ENCODE measurements around the gene KPNA6. TPM values are rescaled to one million over a fixed set of nuclear protein-coding genes. Genes with fewer than 3 reads are reported as not detected.
"Not testable (repeated sequence)": the region's sequence is repeated elsewhere in the genome, so short reads cannot be mapped to it uniquely, and the experiment has no call there.

KPNA6 gene
- total RNA-seq: 10 to 100 TPM; 70.8 to 74.3 TPM

DNA sequence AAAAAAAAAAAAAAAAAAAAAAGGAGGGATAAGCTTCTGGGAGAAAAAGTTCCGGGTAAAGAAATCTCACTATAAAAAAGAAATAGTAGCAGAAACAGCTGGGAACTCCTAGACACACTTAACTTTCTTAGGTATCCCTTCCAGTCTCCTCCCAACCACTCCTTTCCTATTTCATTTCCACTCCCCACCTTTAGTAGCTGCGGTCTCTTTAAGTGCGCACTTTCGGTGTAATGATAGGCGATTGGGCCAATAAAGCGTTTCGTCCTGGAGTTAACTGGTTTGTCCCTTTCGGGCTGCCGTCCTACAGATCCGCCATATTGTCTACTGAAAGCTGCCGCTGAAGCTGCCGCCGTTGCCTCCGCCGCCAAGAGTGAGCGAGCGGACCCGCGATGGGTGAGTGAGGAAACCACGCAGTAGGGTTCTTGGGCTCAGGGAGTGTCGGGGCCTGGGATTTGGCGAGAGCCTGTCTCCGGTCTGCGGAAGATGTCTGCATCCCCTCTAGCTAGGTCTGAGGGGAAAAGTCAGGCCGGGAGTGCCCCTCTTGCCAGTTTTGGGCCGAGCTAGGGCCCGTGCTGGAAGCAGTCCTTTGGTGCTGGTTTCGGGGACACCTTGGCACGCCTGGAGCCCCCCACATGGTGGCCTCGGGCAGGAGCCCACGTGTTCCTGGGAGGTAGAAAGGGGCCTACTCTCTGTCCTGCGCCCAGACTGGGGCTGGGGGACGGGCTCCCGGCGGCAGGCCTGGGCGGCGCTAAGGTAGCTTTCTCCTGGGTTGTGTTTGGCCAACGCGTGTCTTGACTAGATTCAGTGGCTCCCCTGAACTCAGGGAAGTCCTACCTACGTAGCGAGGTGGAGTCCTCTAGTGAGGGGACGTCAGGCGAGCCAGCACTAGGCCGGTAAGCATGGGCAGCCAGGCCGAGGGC lies at the start of gene KPNA6:
TSS of gene KPNA6 (plus strand) at position 315 of the 920 bp plus-strand sequence. CDS start at position 390, 75 bp downstream.
- no peaks in the 10 kb centered on the region for H3K27me3 Mint-ChIP-seq
- peak within 1 kb of the TSS; percentile 98 for H3K27ac Mint-ChIP-seq
- TF ChIP-seq, protein P1, sequence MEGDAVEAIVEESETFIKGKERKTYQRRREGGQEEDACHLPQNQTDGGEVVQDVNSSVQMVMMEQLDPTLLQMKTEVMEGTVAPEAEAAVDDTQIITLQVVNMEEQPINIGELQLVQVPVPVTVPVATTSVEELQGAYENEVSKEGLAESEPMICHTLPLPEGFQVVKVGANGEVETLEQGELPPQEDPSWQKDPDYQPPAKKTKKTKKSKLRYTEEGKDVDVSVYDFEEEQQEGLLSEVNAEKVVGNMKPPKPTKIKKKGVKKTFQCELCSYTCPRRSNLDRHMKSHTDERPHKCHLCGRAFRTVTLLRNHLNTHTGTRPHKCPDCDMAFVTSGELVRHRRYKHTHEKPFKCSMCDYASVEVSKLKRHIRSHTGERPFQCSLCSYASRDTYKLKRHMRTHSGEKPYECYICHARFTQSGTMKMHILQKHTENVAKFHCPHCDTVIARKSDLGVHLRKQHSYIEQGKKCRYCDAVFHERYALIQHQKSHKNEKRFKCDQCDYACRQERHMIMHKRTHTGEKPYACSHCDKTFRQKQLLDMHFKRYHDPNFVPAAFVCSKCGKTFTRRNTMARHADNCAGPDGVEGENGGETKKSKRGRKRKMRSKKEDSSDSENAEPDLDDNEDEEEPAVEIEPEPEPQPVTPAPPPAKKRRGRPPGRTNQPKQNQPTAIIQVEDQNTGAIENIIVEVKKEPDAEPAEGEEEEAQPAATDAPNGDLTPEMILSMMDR (IDR thresholded peaks at IDR 0.05): no peak
- POLR2A ChIA-PET: interaction anchor here (0.5 to 3.1 kb wide), 18 partner anchors 9 to 302 kb away, joined by 3 to 27 read pairs (median 3); partner anchors contain the start of genes CCDC28B, TMEM39B and TXLNA
- H3K9me3 Mint-ChIP-seq: no peaks in the 10 kb centered on the region
- intact Hi-C loops (cut with micrococcal nuclease): no loop called here
- H3K4me3 Mint-ChIP-seq: peak within 1 kb of the TSS; percentile 92
- DNase-seq: peak; percentile 95
- H3K4me1 Mint-ChIP-seq (ENCODE audit: low read depth): peaks cover 33% of the 10 kb centered on the region
- H3K36me3 Mint-ChIP-seq (ENCODE audit: low read depth): peaks cover 13% of the 10 kb centered on the region
- CTCF ChIA-PET: interaction anchor here (0.8 to 3.0 kb wide), 17 partner anchors 9 to 345 kb away, joined by 3 to 22 read pairs (median 4); partner anchors contain the start of genes CCDC28B, TMEM39B and TXLNA
- ATAC-seq: peak; percentile 88

DNA sequence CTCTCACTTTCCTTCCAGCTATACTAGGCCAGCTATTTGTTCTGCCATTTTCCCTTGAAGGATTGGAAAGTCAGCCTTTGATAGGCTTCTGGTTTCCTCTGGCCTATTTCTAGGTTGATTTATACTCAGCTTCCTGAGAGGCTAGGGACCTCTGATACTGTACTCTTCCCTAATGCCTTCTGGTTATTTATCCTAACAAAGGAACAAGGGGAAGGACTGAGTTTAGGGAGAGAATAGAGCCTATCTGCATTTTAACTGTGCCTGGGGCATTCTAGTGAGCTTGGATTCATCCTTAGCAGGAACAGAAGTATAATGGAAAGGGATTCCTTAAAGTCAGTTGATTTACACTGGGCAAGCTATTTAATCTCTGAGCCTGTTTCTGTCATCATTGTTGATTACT lies 46.9 kb upstream of the KPNA6 start:
- no peaks in the 10 kb centered on the region for H3K9me3 Mint-ChIP-seq
- peaks cover 28% of the 10 kb centered on the region for H3K36me3 Mint-ChIP-seq (ENCODE audit: low read depth)
- ChIA-PET CTCF (interaction anchor here (0.8 to 1.1 kb wide), 2 partner anchors 13 to 77 kb away, joined by 3 to 4 read pairs; no protein-coding TSS in a partner anchor), POLR2A (interaction anchor here (1.0 kb wide), 1 partner anchor 190 kb away, joined by 3 read pairs; no protein-coding TSS in a partner anchor)
- ATAC-seq: no peak
- DNase-seq: no peak
- H3K27ac Mint-ChIP-seq: peak overlapping the region; percentile 55
- no peak overlapping the region for H3K4me3 Mint-ChIP-seq
- no peaks in the 10 kb centered on the region for H3K27me3 Mint-ChIP-seq
- H3K4me1 Mint-ChIP-seq (ENCODE audit: low read depth): peaks cover 7% of the 10 kb centered on the region
- intact Hi-C loops (cut with micrococcal nuclease): no loop called here
- TF ChIP-seq, protein P1 (IDR thresholded peaks at IDR 0.05): no peak

DNA sequence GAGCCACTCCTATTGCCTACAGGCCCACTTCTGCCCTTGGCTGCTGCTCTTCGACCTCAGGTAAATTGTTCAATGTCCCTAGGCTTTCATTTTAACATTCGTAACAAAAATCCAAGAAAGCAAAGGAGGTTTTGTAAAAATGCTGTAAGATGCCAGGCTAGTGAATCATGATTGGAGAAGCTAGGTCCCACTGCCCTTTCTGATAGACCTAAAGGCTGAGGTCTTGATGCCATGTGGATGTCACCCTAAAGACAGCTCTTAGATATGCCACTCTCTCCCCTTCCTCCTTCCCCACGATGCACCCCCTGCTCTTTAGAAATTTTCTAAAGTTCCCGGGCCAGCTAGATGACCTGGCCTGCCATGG lies 45.0 kb upstream of the KPNA6 start:
- Mint-ChIP-seq H3K4me1 (ENCODE audit: low read depth) (peaks cover 15% of the 10 kb centered on the region), H3K27me3 (no peaks in the 10 kb centered on the region), H3K36me3 (ENCODE audit: low read depth) (peaks cover 19% of the 10 kb centered on the region), H3K4me3 (no peak overlapping the region), H3K27ac (peak overlapping the region; percentile 68), H3K9me3 (no peaks in the 10 kb centered on the region)
- CTCF ChIA-PET: interaction anchor here (0.6 to 2.2 kb wide), 22 partner anchors 9 to 323 kb away, joined by 3 to 17 read pairs (median 4); partner anchors contain the start of genes KPNA6, SPOCD1 and TMEM39B
- intact Hi-C loops (cut with micrococcal nuclease): no loop called here
- POLR2A ChIA-PET: interaction anchor here (0.6 to 1.3 kb wide), 5 partner anchors 9 to 834 kb away, joined by 3 to 8 read pairs (median 3); partner anchors contain the start of genes KPNA6 and TMEM39B
- ATAC-seq (no peak), DNase-seq (no peak)
- TF ChIP-seq, protein P1 (IDR thresholded peaks at IDR 0.05): no peak

DNA sequence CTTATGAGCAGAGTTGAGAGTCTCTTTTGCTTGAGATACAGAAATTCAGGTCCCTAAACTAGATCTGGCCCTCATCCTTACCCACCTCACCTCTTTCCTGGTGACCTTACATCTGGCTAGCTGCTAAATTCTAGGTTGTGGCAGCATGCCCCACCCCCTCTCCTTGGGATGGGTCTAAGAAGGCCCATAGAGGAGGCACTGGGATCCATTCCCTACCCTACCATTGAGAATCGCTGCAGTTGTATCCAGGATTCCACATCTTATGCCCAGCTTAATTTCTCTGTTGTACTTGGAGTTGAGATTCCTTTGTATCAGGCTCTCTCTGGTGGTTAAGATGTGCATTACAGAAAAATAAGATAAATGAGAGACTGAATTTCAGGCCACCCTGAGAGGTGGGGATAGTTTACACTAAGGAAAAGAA lies 44.6 kb upstream of the KPNA6 start:
- DNase-seq (no peak), ATAC-seq (peak; percentile 67)
- intact Hi-C loops (cut with micrococcal nuclease): no loop called here
- peaks cover 17% of the 10 kb centered on the region for H3K36me3 Mint-ChIP-seq (ENCODE audit: low read depth)
- H3K4me1 Mint-ChIP-seq (ENCODE audit: low read depth): peaks cover 15% of the 10 kb centered on the region
- H3K27ac Mint-ChIP-seq: peak overlapping the region; percentile 68
- H3K27me3 Mint-ChIP-seq: no peaks in the 10 kb centered on the region
- TF ChIP-seq, protein P1 (IDR thresholded peaks at IDR 0.05): peak; percentile 66
- POLR2A ChIA-PET: interaction anchor here (0.8 to 1.3 kb wide), 4 partner anchors 9 to 45 kb away, joined by 3 to 8 read pairs (median 5); partner anchors contain the start of genes KPNA6 and TMEM39B
- CTCF ChIA-PET: interaction anchor here (0.6 to 2.2 kb wide), 22 partner anchors 9 to 323 kb away, joined by 3 to 17 read pairs (median 4); partner anchors contain the start of genes KPNA6, SPOCD1 and TMEM39B
- H3K9me3 Mint-ChIP-seq: no peaks in the 10 kb centered on the region
- H3K4me3 Mint-ChIP-seq: no peak overlapping the region

DNA sequence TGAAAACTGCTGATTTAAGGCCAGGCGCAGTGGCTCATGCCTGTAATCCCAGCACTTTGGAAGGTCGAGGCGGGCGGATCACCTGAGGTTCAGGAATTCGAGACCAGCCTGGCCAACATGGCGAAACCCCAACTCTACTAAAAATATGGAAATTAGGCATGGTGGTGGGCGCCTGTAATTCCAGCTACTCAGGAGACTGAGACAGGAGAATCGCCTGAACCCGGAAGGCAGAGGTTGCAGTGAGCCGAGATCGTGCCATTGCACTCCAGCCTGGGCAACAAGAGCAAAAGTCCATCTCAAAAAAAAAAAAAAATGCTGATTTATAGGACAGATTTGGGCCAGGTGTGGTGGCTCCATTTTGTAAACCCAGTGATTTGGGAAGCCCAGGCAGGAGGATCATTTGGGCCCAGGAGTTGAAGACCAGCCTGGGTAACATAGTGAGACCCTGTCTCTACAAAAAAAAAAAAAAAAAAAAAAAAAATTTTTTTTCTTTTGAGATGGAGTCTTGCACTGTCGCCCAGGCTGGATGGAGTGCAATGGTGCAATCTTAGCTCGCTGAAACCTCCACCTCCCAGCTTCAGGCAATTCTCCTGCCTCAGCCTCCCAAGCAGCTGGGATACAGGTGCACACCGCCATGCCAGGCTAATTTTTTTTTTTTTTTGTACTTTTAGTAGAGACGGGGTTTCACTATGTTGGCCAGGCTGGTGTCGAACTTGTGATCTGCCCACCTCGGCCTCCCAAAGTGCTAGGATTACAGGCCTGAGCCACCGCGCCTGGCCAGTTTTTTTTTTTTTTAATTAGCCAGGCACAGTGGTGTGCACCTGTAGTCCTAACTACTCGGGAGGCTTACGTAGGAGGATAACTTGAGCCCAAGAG lies 42.0 kb upstream of the KPNA6 start:
- peak; percentile 29 for ATAC-seq
- peaks cover 15% of the 10 kb centered on the region for H3K4me1 Mint-ChIP-seq (ENCODE audit: low read depth)
- ChIA-PET CTCF (interaction anchor here (1.1 to 1.2 kb wide), 3 partner anchors 10 to 63 kb away, joined by 3 read pairs; no protein-coding TSS in a partner anchor), POLR2A (interaction anchor here (0.7 kb wide), 2 partner anchors 17 to 127 kb away, joined by 3 read pairs; no protein-coding TSS in a partner anchor)
- H3K4me3 Mint-ChIP-seq; H3K27ac Mint-ChIP-seq; H3K27me3 Mint-ChIP-seq; H3K36me3 Mint-ChIP-seq (ENCODE audit: low read depth); DNase-seq; intact Hi-C loops (cut with micrococcal nuclease); H3K9me3 Mint-ChIP-seq: not testable (repeated sequence)
